ENCODE data around the gene DGLUCY. TPM values are rescaled to one million over a fixed set of nuclear protein-coding genes. Genes with fewer than 3 reads are reported as not detected.

Gene DGLUCY
- total RNA-seq, 2 donors from 2014 or later = 88.0 to 148 TPM

GRCh38 chr14:91129261-91129660 is 15.4 kb downstream of the DGLUCY start:
- Histone ChIP-seq H3K27me3 (replicated peaks; ENCODE audit: insufficient read depth) (no peaks in the 10 kb centered on the region), H3K4me3 (no peak overlapping the region), H3K9me3 (no peaks in the 10 kb centered on the region), H3K36me3 (no peaks in the 10 kb centered on the region), H3K27ac (no peak overlapping the region), H3K4me1 (replicated peaks) (peaks cover under 1% of the 10 kb centered on the region)
- DNase-seq (ENCODE audit: low spot score) = no peak
- intact Hi-C loops (cut with DNase I) = no loop called here
- 75% methylated on average over 2 of the region's 2 CpGs for WGBS
- TF ChIP-seq CTCF (IDR thresholded peaks at IDR 0.05) = no peak
- no peak for TF ChIP-seq POLR2AphosphoS5 (IDR thresholded peaks at IDR 0.05)
- no peak for TF ChIP-seq POLR2A (IDR thresholded peaks at IDR 0.05)

GRCh38 chr14:91135039-91135438 is 21.2 kb downstream of the DGLUCY start:
- H3K4me1 ChIP-seq (replicated peaks) = no peaks in the 10 kb centered on the region
- intact Hi-C loops (cut with DNase I) = no loop called here
- H3K27ac ChIP-seq = no peak overlapping the region
- no peaks in the 10 kb centered on the region for H3K36me3 ChIP-seq
- 89% methylated on average over 7 of the region's 7 CpGs for WGBS
- no peak for DNase-seq (ENCODE audit: low spot score)
- no peak overlapping the region for H3K4me3 ChIP-seq
- no peaks in the 10 kb centered on the region for H3K27me3 ChIP-seq (replicated peaks; ENCODE audit: insufficient read depth)
- no peak for TF ChIP-seq POLR2A (IDR thresholded peaks at IDR 0.05)
- no peaks in the 10 kb centered on the region for H3K9me3 ChIP-seq

DNA sequence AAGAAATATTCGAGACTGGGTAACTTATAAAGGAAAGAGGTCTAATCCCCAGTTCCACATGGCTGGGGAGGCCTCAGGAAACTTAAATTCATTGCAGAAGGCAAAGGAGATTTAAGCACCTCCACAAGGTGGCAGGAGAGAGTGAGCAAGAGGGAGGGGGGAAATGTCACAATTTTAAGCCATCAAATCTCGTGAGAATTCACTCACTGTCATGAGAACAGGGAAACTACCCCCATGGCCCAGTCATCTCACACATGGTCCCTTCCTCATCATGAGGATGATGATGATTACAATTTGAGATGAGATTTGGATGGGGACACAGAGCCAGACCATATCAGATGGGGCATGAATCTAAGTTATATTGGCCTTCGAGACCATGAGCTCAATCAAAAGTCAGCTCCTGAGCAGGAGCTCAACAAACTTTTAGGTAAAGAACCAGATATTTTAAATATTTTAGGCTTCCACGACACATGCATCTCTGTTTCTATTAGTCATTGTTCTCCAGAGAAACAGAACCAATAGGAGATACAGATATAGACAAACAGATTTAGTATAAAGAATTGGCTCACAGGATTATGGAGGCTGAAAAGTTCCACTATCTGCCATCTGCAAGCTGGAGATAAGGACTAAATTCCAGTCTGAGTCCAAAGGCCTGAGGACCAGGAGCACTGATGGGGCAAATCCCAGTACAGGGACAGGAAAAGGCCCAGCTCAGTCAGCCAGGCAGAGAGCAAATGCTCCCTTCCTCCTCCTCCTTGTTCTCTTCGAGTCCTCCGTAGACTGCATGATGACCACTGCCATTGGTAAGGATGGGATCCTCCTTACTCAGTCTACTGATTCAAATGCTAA is 24.9 kb downstream of the DGLUCY start:
- Histone ChIP-seq H3K4me3 (no peak overlapping the region), H3K9me3 (no peaks in the 10 kb centered on the region), H3K36me3 (no peaks in the 10 kb centered on the region), H3K27me3 (replicated peaks; ENCODE audit: insufficient read depth) (no peaks in the 10 kb centered on the region), H3K4me1 (replicated peaks) (no peaks in the 10 kb centered on the region), H3K27ac (no peak overlapping the region)
- intact Hi-C loops (cut with DNase I) = no loop called here
- DNase-seq (ENCODE audit: low spot score) = no peak
- 87% methylated on average over 6 of the region's 6 CpGs for WGBS
- no peak for TF ChIP-seq POLR2A (IDR thresholded peaks at IDR 0.05)
- peak in 2 of 4 experiments; percentile 36 to 39 for TF ChIP-seq CTCF (IDR thresholded peaks at IDR 0.05)

DNA sequence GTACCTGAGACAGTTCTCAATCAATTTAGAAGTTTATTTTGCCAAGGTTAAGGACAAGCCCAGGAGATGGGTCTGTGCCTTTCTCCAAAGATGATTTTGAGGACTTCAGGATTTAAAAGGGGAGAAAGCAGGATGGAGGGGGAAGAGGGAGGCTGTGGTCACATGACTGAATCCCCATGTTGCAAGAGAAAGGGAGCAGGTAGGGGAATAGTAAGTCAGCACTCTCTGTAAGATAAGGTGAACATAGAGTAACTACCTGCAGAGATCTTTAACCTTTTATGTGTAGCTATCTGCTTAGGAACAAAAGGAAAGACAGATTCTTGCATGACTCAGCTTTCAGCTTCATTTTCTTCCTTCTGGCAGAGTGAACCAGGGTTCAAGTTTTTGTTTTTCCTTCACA is 25.9 kb downstream of the DGLUCY start:
- Histone ChIP-seq H3K9me3 (no peaks in the 10 kb centered on the region), H3K4me3 (no peak overlapping the region), H3K27me3 (replicated peaks; ENCODE audit: insufficient read depth) (no peaks in the 10 kb centered on the region), H3K36me3 (no peaks in the 10 kb centered on the region), H3K4me1 (replicated peaks) (no peaks in the 10 kb centered on the region), H3K27ac (no peak overlapping the region)
- DNase-seq (ENCODE audit: low spot score) = no peak
- TF ChIP-seq CTCF (IDR thresholded peaks at IDR 0.05) (no peak), POLR2A (IDR thresholded peaks at IDR 0.05) (no peak), POLR2AphosphoS5 (IDR thresholded peaks at IDR 0.05) (no peak)
- intact Hi-C loops (cut with DNase I) = no loop called here

DNA sequence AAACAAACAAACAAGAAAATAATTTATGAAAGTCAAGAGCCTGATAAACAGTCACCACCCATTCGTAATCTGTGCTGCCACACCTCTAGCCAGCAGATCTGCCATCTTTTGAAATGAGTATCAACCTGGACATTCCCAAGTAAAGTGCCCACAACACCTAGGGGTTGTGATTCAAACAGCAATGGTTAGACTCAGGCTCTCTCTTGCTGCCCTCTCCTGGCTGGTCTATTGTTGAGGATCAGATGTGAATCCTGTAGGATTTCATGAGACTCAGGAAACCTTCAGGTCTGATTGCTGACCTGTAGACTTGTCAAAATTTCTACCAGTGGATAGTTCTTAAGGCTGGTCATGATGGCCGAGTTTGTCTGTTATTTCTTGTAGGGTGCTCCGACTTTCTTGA is 26.8 kb downstream of the DGLUCY start:
- no peaks in the 10 kb centered on the region for H3K4me1 ChIP-seq (replicated peaks)
- H3K27me3 ChIP-seq (replicated peaks; ENCODE audit: insufficient read depth) = no peaks in the 10 kb centered on the region
- no peaks in the 10 kb centered on the region for H3K36me3 ChIP-seq
- no peak overlapping the region for H3K4me3 ChIP-seq
- no peak for TF ChIP-seq POLR2A (IDR thresholded peaks at IDR 0.05)
- no peak for TF ChIP-seq POLR2AphosphoS5 (IDR thresholded peaks at IDR 0.05)
- TF ChIP-seq CTCF (IDR thresholded peaks at IDR 0.05) = peak in 2 of 4 experiments; percentile 50 to 52
- H3K9me3 ChIP-seq = no peaks in the 10 kb centered on the region
- intact Hi-C loops (cut with DNase I) = no loop called here
- no peak overlapping the region for H3K27ac ChIP-seq
- no peak for DNase-seq (ENCODE audit: low spot score)
- WGBS = 94% methylated on average over 3 of the region's 3 CpGs

All from prostate gland (tissue), 2 donors.